SJCRH30 (cell line): ENCODE data around the gene MT1M. TPM values are rescaled to one million over a fixed set of nuclear protein-coding genes. Genes with fewer than 3 reads are reported as not detected.
"Not testable (repeated sequence)": the region's sequence is repeated elsewhere in the genome, so short reads cannot be mapped to it uniquely, and the experiment has no call there.

Source experiments
- DNase-seq, 2 experiments: peaks; one replicate each; pipeline ENCODE4 v3.0.0-alpha.2; 2015 to 2020
- H3K27ac ChIP-seq: fragments of 250-450 bp; sonication (Bioruptor Pico); 2 replicates; pipeline ENCODE4 v1.5.1; 2020; ENCODE audit warnings: mild to moderate bottlenecking, moderate library complexity
- H3K27me3 ChIP-seq: fragments of 250-450 bp; sonication (Bioruptor Pico); 2 replicates; pipeline ENCODE4 v1.5.1; 2020; ENCODE audit warnings: mild to moderate bottlenecking, moderate library complexity
- H3K36me3 ChIP-seq: fragments of 250-450 bp; sonication (Bioruptor Pico); 2 replicates; pipeline ENCODE4 v1.5.1; 2020; ENCODE audit warnings: mild to moderate bottlenecking, moderate library complexity
- H3K4me1 ChIP-seq: fragments of 250-450 bp; sonication (Bioruptor Pico); 2 replicates; pipeline ENCODE4 v1.5.1; 2020; ENCODE audit warnings: mild to moderate bottlenecking, moderate library complexity
- H3K4me3 ChIP-seq: fragments of 250-450 bp; sonication (Bioruptor Pico); 2 replicates; pipeline ENCODE4 v1.5.1; 2020; ENCODE audit warnings: mild to moderate bottlenecking, moderate library complexity
- H3K9me3 ChIP-seq: fragments of 250-450 bp; sonication (Bioruptor Pico); replicated peaks from 2 replicates; pipeline ENCODE4 v1.5.1; 2020; ENCODE audit warnings: mild to moderate bottlenecking, moderate library complexity
- total RNA-seq: library from RNA; depleted of rRNA; stranded (reverse); fragments of >200 nt; shearing (Covaris generic); gene quantifications from 2 replicates; pipeline ENCODE4 v1.2.3, GENCODE V29; 2014

Gene MT1M
- total RNA-seq, 1 experiment from 2014 or later = not detected

GRCh38 chr16:56645838-56646237, 13.4 kb downstream of the MT1M start:
- DNase-seq = no peak
- Histone ChIP-seq H3K9me3 (no peaks in the 10 kb centered on the region), H3K27ac (no peak overlapping the region), H3K27me3 (peaks cover 25% of the 10 kb centered on the region), H3K4me1 (no peaks in the 10 kb centered on the region), H3K4me3 (no peak overlapping the region), H3K36me3 (no peaks in the 10 kb centered on the region; the same call in 1 of the 2 replicates)

DNA sequence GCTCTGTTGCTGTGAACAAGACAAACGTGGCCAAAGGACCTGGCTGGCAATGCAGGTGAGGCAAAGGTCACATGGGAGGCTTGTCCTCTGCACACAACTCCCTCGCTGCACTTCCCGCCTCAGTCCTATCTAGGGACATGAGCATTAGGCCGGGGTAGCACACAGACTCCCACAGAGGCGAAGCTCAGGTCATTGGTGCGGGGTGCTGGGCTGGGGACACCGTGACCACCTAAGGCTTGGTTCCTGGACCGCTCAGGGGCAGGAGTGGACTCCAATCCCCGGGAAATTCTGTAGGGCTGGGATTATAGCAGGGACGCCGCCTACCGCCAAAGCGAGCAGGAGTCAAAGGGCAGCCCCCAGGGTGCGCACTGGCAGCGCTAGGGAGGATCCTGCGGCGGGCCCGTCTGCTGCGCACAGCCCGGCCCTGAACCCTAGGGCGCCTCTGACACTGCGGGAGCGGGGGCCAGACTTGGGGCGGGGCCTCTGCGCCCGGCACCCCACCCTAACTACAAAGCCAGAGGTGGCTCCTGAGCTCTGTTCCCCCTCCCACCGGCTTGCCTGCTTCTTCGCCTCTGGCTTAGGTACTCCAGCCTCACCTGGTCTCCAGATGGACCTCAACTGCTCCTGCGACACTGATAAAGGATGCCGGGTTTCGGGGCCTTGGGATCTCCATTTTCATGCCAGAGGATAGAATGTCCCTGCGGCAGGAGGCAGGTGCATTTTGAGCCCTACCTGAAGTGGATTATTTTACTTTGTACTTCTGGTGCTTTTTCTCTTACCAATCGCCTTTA, 15.4 kb downstream of the MT1M start:
- Histone ChIP-seq H3K9me3 (no peaks in the 10 kb centered on the region), H3K36me3 (no peaks in the 10 kb centered on the region; the same call in 1 of the 2 replicates), H3K27ac (no peak overlapping the region), H3K4me1 (no peaks in the 10 kb centered on the region), H3K4me3 (no peak overlapping the region), H3K27me3 (peaks cover 42% of the 10 kb centered on the region)
- no peak for DNase-seq

DNA sequence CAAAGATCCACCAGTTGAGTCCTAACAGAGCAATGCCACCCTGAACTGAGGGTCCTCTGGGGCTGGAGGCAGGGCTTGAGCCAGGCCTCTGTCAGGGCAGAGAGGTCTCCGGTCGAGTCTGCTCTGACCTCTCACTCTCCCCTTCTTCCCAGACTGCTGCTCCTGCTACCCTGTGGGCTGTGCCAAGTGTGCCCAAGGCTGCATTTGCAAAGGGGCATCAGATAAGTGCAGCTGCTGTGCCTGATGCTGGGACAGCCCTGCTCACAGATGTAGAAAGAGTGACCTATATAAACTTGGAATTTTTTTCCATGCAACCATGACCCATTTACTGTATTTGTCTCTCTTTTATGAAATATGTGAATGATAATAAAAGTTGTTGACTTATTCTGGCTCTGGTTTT, 16.8 kb downstream of the MT1M start:
- Histone ChIP-seq H3K4me1 (no peaks in the 10 kb centered on the region), H3K27me3 (peaks cover 50% of the 10 kb centered on the region), H3K36me3 (no peaks in the 10 kb centered on the region; the same call in 1 of the 2 replicates), H3K9me3 (no peaks in the 10 kb centered on the region), H3K4me3 (no peak overlapping the region), H3K27ac (no peak overlapping the region)
- no peak for DNase-seq

DNA sequence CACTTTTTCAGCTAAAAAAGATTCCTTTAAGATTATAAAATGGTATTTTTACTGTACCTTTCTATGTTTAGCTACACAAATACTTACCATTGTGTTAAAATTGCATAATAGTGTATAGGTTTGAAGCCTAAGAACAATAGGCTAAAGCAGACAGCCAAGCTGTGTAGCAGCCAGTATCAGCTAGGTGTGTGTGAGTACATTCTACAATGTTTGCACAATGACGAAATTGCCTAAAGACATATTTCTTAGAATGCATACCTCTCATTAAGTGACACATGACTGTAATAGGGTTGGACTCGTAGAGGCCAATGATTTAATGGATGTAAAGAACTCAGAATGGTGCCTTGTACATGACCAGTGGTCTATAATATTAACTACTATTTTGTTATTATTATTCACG, 17.4 kb downstream of the MT1M start:
- no peak overlapping the region for H3K27ac ChIP-seq
- H3K36me3 ChIP-seq = no peaks in the 10 kb centered on the region; the same call in 1 of the 2 replicates
- peaks cover 52% of the 10 kb centered on the region for H3K27me3 ChIP-seq

DNA sequence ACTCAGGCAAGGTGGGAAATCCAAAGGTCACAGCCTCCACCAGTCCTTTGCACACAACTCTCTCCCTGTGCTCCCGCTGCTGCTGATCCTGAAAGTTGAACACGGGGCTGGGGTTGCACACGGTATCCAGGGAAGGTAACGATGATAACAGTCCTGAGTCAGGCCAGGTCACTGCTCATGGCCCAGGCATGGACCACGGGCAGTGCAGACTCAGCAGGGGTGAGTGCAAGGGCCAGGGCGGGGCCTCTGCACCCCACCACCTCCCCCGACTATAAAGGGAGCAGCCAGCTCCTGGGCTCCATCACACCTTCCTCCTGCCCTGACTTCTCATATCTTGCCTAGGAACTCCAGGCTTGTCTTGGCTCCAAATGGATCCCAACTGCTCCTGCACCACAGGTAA, 19.1 kb downstream of the MT1M start, which contains the start of gene MT1B:
Gene MT1B, plus strand, starts transcription at position 301 of the 400 bp plus-strand sequence. Its CDS starts 68 bp downstream, at position 369.
- peaks cover 46% of the 10 kb centered on the region for H3K27me3 ChIP-seq
- H3K27ac ChIP-seq = no peak within 1 kb of the TSS
- no peaks in the 10 kb centered on the region for H3K4me1 ChIP-seq
- no peaks in the 10 kb centered on the region for H3K9me3 ChIP-seq
- DNase-seq = no peak
- H3K36me3 ChIP-seq = no peaks in the 10 kb centered on the region; the same call in 1 of the 2 replicates
- no peak within 1 kb of the TSS for H3K4me3 ChIP-seq

More for the DNA sequence above, 17.4 kb downstream of the MT1M start:
- Histone ChIP-seq H3K9me3 (no peaks in the 10 kb centered on the region), H3K4me1 (no peaks in the 10 kb centered on the region), H3K4me3 (no peak overlapping the region)
- no peak for DNase-seq

DNA sequence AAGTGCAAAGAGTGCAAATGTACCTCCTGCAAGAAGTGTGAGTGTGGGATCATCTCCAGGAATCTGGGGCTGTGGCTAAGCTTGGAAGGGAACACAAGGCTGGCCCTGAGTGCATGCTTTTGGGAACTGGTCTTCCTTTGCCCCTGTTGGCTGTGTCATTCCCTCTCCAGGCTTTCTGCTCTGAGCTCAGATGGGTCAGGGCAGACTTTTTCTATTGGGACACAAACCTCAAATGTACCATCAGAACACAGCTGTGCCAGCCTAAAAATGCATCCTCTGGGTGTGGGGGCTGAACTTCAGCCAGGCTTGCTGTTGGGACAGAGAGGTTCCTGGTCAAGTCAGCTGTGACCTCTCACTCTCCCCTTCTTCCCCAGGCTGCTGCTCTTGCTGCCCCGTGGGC, 20.1 kb downstream of the MT1M start:
- H3K4me1 ChIP-seq = no peaks in the 10 kb centered on the region
- no peaks in the 10 kb centered on the region for H3K9me3 ChIP-seq
- H3K36me3 ChIP-seq = no peaks in the 10 kb centered on the region; the same call in 1 of the 2 replicates
- no peak overlapping the region for H3K4me3 ChIP-seq
- no peak for DNase-seq
- H3K27me3 ChIP-seq = peaks cover 36% of the 10 kb centered on the region
- no peak overlapping the region for H3K27ac ChIP-seq

- DNase-seq = no peak
- Histone ChIP-seq H3K4me3 (no peak overlapping the region), H3K4me1 (no peaks in the 10 kb centered on the region), H3K27ac (no peak overlapping the region), H3K27me3 (peaks cover 36% of the 10 kb centered on the region), H3K36me3 (no peaks in the 10 kb centered on the region; the same call in 1 of the 2 replicates), H3K9me3 (no peaks in the 10 kb centered on the region)
Observed at GRCh38 chr16:56653218-56653617, 20.8 kb downstream of the MT1M start.

- H3K36me3 ChIP-seq = no peaks in the 10 kb centered on the region
- H3K4me3 ChIP-seq = no peak within 1 kb of the TSS
- DNase-seq = no peak
- H3K4me1 ChIP-seq = no peaks in the 10 kb centered on the region
- H3K9me3 ChIP-seq = no peaks in the 10 kb centered on the region
- H3K27me3 ChIP-seq = peaks cover 31% of the 10 kb centered on the region
- no peak within 1 kb of the TSS for H3K27ac ChIP-seq
Observed at GRCh38 chr16:56657555-56658326, 25.3 kb downstream of the MT1M start, which contains the start of gene MT1F. MT1F (plus strand) TSS chr16:56657959; CDS start chr16:56658059, 100 bp downstream.

DNA sequence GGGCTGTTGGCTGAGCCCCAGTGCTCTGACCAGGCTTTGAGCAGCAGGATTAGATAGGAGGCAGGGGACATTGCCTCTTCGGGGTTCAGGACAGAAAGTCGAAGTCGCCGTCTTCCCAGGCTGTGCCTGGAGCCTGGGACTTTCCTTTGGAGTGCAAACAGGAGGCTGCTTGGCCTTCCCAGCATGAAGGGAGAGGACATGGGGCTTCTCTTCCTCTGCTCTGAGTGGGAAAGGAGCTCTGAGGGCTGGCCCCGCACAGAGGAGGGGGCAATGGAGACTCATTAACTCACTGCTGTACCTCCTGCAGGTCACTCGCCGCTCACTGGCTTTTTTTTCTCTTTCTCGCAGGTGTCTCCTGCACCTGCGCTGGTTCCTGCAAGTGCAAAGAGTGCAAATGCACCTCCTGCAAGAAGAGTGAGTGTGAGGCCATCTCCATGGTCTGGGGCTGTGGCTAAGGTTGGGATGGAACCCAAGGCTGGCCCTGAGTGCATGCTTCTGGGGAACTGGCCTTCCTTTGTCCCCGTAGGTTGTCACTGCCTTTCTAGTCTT, 25.9 kb downstream of the MT1M start:
- Histone ChIP-seq H3K9me3 (no peaks in the 10 kb centered on the region), H3K27ac (no peak overlapping the region), H3K4me3 (no peak overlapping the region), H3K27me3 (peaks cover 25% of the 10 kb centered on the region), H3K4me1 (no peaks in the 10 kb centered on the region), H3K36me3 (no peaks in the 10 kb centered on the region)
- no peak for DNase-seq

DNA sequence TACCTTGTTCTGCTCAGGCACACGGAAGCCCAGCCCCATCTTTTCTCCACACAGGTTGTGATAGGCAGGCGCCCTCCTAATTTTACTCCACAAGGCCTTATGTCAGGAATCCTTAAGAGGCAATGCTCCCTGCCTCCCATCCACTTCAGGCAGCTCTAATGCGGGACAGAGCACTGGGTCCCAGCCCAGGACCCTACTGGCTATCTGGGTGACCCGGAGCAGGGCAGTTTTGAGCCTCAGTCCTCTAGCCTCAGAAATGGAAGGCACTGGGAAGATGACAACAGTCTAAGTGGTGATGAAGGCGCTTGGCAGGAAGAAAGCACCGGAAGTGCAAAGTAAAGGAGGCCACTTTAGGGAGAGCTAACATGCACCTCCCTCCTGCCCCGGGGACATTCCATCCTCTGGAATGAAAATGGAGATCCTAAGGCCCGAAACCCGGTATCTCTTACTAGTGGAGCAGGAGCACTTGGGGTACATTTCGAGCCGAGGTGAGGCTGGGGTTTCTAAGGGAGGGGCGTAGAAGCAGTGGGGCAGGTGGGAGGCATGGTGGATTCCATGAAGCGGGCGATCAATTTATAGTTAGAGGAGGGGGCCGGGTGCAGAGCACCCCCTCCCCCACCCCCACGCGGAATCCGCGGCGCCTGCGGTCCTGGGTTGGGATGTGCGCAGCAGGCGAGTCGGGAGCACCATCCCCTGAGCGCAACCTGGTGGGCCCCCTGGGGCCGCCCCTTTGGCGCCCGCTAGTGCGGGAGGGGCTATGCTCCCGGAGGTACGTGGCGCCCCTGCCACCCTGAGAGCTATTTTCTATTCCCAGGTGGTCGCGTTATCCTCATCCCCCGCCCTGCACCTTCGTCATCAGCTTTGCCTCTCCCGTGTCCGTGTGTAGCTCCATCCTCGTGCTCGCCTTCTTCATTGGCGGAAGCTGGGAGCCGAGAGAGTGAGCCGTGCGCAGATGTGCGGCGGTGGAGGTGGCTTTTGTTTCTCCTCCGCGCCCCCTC, 30.2 kb downstream of the MT1M start:
- no peaks in the 10 kb centered on the region for H3K4me1 ChIP-seq
- H3K36me3 ChIP-seq = no peaks in the 10 kb centered on the region
- no peak overlapping the region for H3K4me3 ChIP-seq
- H3K27ac ChIP-seq = no peak overlapping the region
- no peak for DNase-seq
- peaks cover 23% of the 10 kb centered on the region for H3K27me3 ChIP-seq
- H3K9me3 ChIP-seq = no peaks in the 10 kb centered on the region

DNA sequence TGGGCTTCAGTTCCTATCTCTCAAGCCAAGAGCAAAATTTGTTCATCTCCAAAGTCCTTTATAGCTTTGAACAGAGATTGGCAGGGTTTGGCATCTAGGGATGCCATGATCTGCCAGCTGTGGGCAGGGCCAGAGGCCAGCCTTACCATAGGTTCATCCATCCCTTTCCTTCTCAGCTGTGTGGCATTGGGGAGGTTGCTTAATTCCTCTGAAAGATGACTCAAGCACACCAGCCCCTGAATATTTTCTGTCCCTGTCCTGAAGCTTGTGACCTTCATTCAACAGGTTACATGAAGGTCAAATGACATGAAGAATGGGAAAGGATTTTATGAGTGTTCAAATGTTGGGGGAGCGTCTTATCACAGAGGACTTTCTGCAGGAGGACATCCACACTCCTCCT, 32.0 kb downstream of the MT1M start:
- no peak for DNase-seq
- peaks cover 29% of the 10 kb centered on the region for H3K27me3 ChIP-seq

GRCh38 chr16:56665286-56666261, 33.1 kb downstream of the MT1M start:
- H3K4me3 ChIP-seq, H3K36me3 ChIP-seq, H3K9me3 ChIP-seq, H3K4me1 ChIP-seq, H3K27ac ChIP-seq, DNase-seq: not testable (repeated sequence)
- H3K27me3 ChIP-seq = peaks cover 37% of the 10 kb centered on the region

More for the DNA sequence above, 32.0 kb downstream of the MT1M start:
- H3K9me3 ChIP-seq = no peaks in the 10 kb centered on the region
- no peaks in the 10 kb centered on the region for H3K36me3 ChIP-seq
- H3K4me1 ChIP-seq = no peaks in the 10 kb centered on the region
- no peak overlapping the region for H3K27ac ChIP-seq
- H3K4me3 ChIP-seq = no peak overlapping the region
